ENCODE data around the gene TMEM54.

TMEM54 gene

DNA sequence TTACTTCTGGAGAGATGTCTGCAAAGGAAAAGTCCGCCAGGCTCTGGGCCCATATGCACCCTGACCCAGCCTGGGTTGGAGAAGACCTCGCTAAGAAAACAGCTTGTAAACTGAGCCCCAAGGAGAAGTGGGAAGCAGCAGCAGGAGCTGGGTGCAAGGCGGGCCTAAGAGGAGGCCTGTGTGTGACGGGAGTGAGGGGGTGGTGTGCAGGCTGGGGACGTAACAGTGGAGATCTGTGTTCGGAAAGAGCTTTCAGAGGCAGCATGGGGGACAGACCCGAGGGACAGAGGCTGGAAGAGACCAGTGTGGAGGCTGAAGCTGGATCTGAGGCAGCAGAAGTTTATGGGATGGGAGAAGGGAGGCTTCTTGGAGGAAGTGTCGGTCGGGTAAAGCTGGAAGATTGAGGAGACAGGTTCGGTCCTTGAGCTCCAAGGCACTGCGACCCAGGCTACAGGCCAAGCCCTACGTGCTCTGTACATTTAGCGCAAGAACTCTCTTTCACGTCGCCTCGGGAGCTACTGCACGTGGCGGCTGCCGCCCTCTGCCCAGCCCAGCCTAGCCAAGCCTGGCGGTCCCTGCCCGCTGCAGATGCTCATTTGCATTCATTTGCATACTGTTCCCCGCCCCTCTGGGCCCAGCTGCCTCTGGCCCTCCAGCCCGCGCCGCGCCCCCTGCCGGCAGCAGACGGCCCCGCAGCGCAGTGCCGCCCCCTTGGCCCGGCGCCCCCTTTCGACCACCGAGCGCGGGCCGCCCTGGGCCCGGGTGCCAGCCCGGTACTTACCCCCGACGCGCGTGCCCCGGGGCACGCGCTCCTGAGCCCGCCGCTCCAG lies 8.6 kb downstream of the TMEM54 start:
- Histone ChIP-seq H3K14ac (ENCODE audit: low read length) (no peak overlapping the region), H4K91ac (ENCODE audit: low read depth, low read length, poor library complexity) (no peak overlapping the region), H3K4ac (ENCODE audit: low read length) (no peak overlapping the region), H4K8ac (ENCODE audit: low read depth, low read length) (no peak overlapping the region), H3K27me3 (ENCODE audit: control insufficient read depth in 3 of 3, insufficient read depth in 3 of 3, low read depth in 1 of 3, low read length in 3 of 3) (peaks cover 0 to 59% (median 7%) of the 10 kb centered on the region in 3 experiments), H3K9me3 (replicated peaks in 1 of 2; ENCODE audit: control insufficient read depth in 2 of 2, insufficient read depth in 1 of 2, low read depth in 1 of 2, low read length in 2 of 2) (peaks cover 0 to 3% of the 10 kb centered on the region in 2 donors), H3K18ac (ENCODE audit: low read length) (peak overlapping the region; percentile 97), H3K36me3 (replicated peaks in 1 of 2; ENCODE audit: control insufficient read depth in 2 of 2, insufficient read depth in 2 of 2, low read length in 2 of 2) (no peaks in the 10 kb centered on the region), H2AFZ (ENCODE audit: low read length) (peak overlapping the region; percentile 96), H3K4me1 (ENCODE audit: control insufficient read depth in 2 of 2, insufficient read depth in 1 of 2, low read depth in 1 of 2, low read length in 2 of 2) (peaks cover 11 to 12% of the 10 kb centered on the region in 2 donors), H3K79me1 (ENCODE audit: low read depth, low read length) (peaks cover 8% of the 10 kb centered on the region), H2BK5ac (ENCODE audit: low read length) (peak overlapping the region; percentile 84), H2BK120ac (ENCODE audit: low read depth, low read length) (peak overlapping the region; percentile 87), H2BK12ac (ENCODE audit: low read length) (no peak overlapping the region), H3K9ac (ENCODE audit: low read depth, low read length, poor library complexity) (peak overlapping the region; percentile 81), H3K27ac (replicated peaks; ENCODE audit: low read length) (peak overlapping the region; percentile 82), H2BK15ac (ENCODE audit: low read length) (peak overlapping the region; percentile 88), H2AK5ac (ENCODE audit: low read depth, low read length) (peak overlapping the region; percentile 93), H3K4me2 (ENCODE audit: insufficient read depth, low read length, poor library complexity, severe bottlenecking) (peak overlapping the region; percentile 67), H3K23ac (ENCODE audit: low read depth, low read length, poor library complexity) (peak overlapping the region; percentile 67), H3K4me3 (ENCODE audit: low read length in 2 of 2) (peak overlapping the region; percentile 53 to 81)
- no CpG with 5 or more reads among the region's 49 CpGs for WGBS, 2 donors (ENCODE audit: extremely low coverage in 2 of 2, insufficient read length in 2 of 2, insufficient replicate concordance in 1 of 2)
- DNase-seq (ENCODE audit: low spot score): no peak

DNA sequence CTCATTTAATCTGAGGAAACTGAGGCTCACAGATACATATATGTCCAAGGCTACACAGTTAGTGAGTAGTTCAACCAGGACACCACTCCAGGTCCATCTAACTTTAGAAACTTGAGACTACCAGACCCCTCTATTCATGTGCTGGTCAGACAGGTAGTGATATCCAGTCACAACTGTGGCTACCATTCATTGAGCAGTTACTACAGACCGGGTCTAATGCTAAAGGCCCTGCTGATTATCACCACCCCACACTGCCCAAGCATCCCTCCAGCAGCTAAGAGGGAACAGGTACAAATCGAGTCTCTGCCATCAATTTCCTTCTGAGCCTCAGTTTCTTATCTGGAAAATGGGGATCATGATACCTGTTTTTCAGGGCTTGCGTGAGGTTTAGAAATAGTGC lies 9.6 kb downstream of the TMEM54 start:
- H3K4me1 ChIP-seq (ENCODE audit: control insufficient read depth in 2 of 2, insufficient read depth in 1 of 2, low read depth in 1 of 2, low read length in 2 of 2): peaks cover 11 to 12% of the 10 kb centered on the region in 2 donors
- no peak overlapping the region for H2BK5ac ChIP-seq (ENCODE audit: low read length)
- no peak overlapping the region for H3K23ac ChIP-seq (ENCODE audit: low read depth, low read length, poor library complexity)
- H2BK12ac ChIP-seq (ENCODE audit: low read length): no peak overlapping the region
- no peak for DNase-seq (ENCODE audit: low spot score)
- no CpG with 5 or more reads among the region's 3 CpGs for WGBS, 2 donors (ENCODE audit: extremely low coverage in 2 of 2, insufficient read length in 2 of 2, insufficient replicate concordance in 1 of 2)
- H3K27ac ChIP-seq (replicated peaks; ENCODE audit: low read length): no peak overlapping the region
- H2BK15ac ChIP-seq (ENCODE audit: low read length): no peak overlapping the region
- peaks cover 10% of the 10 kb centered on the region for H3K79me1 ChIP-seq (ENCODE audit: low read depth, low read length)
- H2AFZ ChIP-seq (ENCODE audit: low read length): no peak overlapping the region
- no peaks in the 10 kb centered on the region for H3K36me3 ChIP-seq (replicated peaks in 1 of 2; ENCODE audit: control insufficient read depth in 2 of 2, insufficient read depth in 2 of 2, low read length in 2 of 2)
- no peak overlapping the region for H2AK5ac ChIP-seq (ENCODE audit: low read depth, low read length)
- no peak overlapping the region for H2BK120ac ChIP-seq (ENCODE audit: low read depth, low read length)
- H3K14ac ChIP-seq (ENCODE audit: low read length): no peak overlapping the region
- H3K4me2 ChIP-seq (ENCODE audit: insufficient read depth, low read length, poor library complexity, severe bottlenecking): no peak overlapping the region
- H3K4me3 ChIP-seq (ENCODE audit: low read length in 2 of 2): no peak overlapping the region
- H3K4ac ChIP-seq (ENCODE audit: low read length): no peak overlapping the region
- no peak overlapping the region for H3K9ac ChIP-seq (ENCODE audit: low read depth, low read length, poor library complexity)
- peaks cover 0 to 6% of the 10 kb centered on the region in 2 donors for H3K9me3 ChIP-seq (replicated peaks in 1 of 2; ENCODE audit: control insufficient read depth in 2 of 2, insufficient read depth in 1 of 2, low read depth in 1 of 2, low read length in 2 of 2)
- no peak overlapping the region for H3K18ac ChIP-seq (ENCODE audit: low read length)
- peaks cover 0 to 58% (median 14%) of the 10 kb centered on the region in 3 experiments for H3K27me3 ChIP-seq (ENCODE audit: control insufficient read depth in 3 of 3, insufficient read depth in 3 of 3, low read depth in 1 of 3, low read length in 3 of 3)
- no peak overlapping the region for H4K8ac ChIP-seq (ENCODE audit: low read depth, low read length)
- no peak overlapping the region for H4K91ac ChIP-seq (ENCODE audit: low read depth, low read length, poor library complexity)

DNA sequence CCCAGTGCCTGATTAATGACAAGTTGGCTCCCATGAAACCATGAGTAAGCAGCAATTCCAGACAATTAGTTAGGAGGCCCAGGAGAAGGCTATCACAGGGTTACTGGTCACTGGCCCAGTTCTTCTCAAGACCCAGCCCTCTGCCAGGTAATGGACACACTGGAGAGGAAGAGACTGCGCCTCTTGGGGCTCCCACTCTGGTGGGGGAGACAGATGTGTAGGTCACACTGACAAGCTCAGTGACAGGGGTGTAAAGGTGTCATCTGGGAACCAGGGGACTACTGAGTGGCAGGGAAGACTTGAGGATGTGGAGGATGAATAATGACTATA lies 10.0 kb downstream of the TMEM54 start:
- Histone ChIP-seq H3K23ac (ENCODE audit: low read depth, low read length, poor library complexity) (no peak overlapping the region), H3K18ac (ENCODE audit: low read length) (no peak overlapping the region), H3K27me3 (ENCODE audit: control insufficient read depth in 3 of 3, insufficient read depth in 3 of 3, low read depth in 1 of 3, low read length in 3 of 3) (peaks cover 0 to 55% (median 14%) of the 10 kb centered on the region in 3 experiments), H3K4me3 (ENCODE audit: low read length in 2 of 2) (no peak overlapping the region), H4K91ac (ENCODE audit: low read depth, low read length, poor library complexity) (no peak overlapping the region), H3K27ac (replicated peaks; ENCODE audit: low read length) (no peak overlapping the region), H3K14ac (ENCODE audit: low read length) (no peak overlapping the region), H2AK5ac (ENCODE audit: low read depth, low read length) (no peak overlapping the region), H2BK5ac (ENCODE audit: low read length) (no peak overlapping the region), H3K4me1 (ENCODE audit: control insufficient read depth in 2 of 2, insufficient read depth in 1 of 2, low read depth in 1 of 2, low read length in 2 of 2) (peaks cover 11 to 12% of the 10 kb centered on the region in 2 donors), H3K79me1 (ENCODE audit: low read depth, low read length) (peaks cover 10% of the 10 kb centered on the region), H2BK120ac (ENCODE audit: low read depth, low read length) (no peak overlapping the region), H4K8ac (ENCODE audit: low read depth, low read length) (no peak overlapping the region), H2AFZ (ENCODE audit: low read length) (no peak overlapping the region), H3K9ac (ENCODE audit: low read depth, low read length, poor library complexity) (no peak overlapping the region), H3K36me3 (replicated peaks in 1 of 2; ENCODE audit: control insufficient read depth in 2 of 2, insufficient read depth in 2 of 2, low read length in 2 of 2) (no peaks in the 10 kb centered on the region), H2BK15ac (ENCODE audit: low read length) (no peak overlapping the region), H3K9me3 (replicated peaks in 1 of 2; ENCODE audit: control insufficient read depth in 2 of 2, insufficient read depth in 1 of 2, low read depth in 1 of 2, low read length in 2 of 2) (peaks cover 0 to 6% of the 10 kb centered on the region in 2 donors), H3K4me2 (ENCODE audit: insufficient read depth, low read length, poor library complexity, severe bottlenecking) (no peak overlapping the region), H3K4ac (ENCODE audit: low read length) (no peak overlapping the region), H2BK12ac (ENCODE audit: low read length) (no peak overlapping the region)
- WGBS, 2 donors (ENCODE audit: extremely low coverage in 2 of 2, insufficient read length in 2 of 2, insufficient replicate concordance in 1 of 2): no CpG with 5 or more reads among the region's 1 CpG
- DNase-seq (ENCODE audit: low spot score): no peak

- no peak overlapping the region for H4K8ac ChIP-seq (ENCODE audit: low read depth, low read length)
- H3K4ac ChIP-seq (ENCODE audit: low read length): no peak overlapping the region
- H3K4me1 ChIP-seq (ENCODE audit: control insufficient read depth in 2 of 2, insufficient read depth in 1 of 2, low read depth in 1 of 2, low read length in 2 of 2): peaks cover 11 to 14% of the 10 kb centered on the region in 2 donors
- H3K4me3 ChIP-seq (ENCODE audit: low read length in 2 of 2): no peak overlapping the region
- no peak overlapping the region for H3K9ac ChIP-seq (ENCODE audit: low read depth, low read length, poor library complexity)
- H2BK15ac ChIP-seq (ENCODE audit: low read length): no peak overlapping the region
- no peak overlapping the region for H2AK5ac ChIP-seq (ENCODE audit: low read depth, low read length)
- no peak overlapping the region for H2BK120ac ChIP-seq (ENCODE audit: low read depth, low read length)
- no peak overlapping the region for H3K23ac ChIP-seq (ENCODE audit: low read depth, low read length, poor library complexity)
- H2BK5ac ChIP-seq (ENCODE audit: low read length): no peak overlapping the region
- no peak overlapping the region for H2BK12ac ChIP-seq (ENCODE audit: low read length)
- no peaks in the 10 kb centered on the region for H3K36me3 ChIP-seq (replicated peaks in 1 of 2; ENCODE audit: control insufficient read depth in 2 of 2, insufficient read depth in 2 of 2, low read length in 2 of 2)
- H3K79me1 ChIP-seq (ENCODE audit: low read depth, low read length): peaks cover 10% of the 10 kb centered on the region
- no peak overlapping the region for H3K18ac ChIP-seq (ENCODE audit: low read length)
- H4K91ac ChIP-seq (ENCODE audit: low read depth, low read length, poor library complexity): no peak overlapping the region
- H3K27me3 ChIP-seq (ENCODE audit: control insufficient read depth in 3 of 3, insufficient read depth in 3 of 3, low read depth in 1 of 3, low read length in 3 of 3): peaks cover 0 to 54% (median 19%) of the 10 kb centered on the region in 3 experiments
- no peak overlapping the region for H3K14ac ChIP-seq (ENCODE audit: low read length)
- peaks cover 0 to 6% of the 10 kb centered on the region in 2 donors for H3K9me3 ChIP-seq (replicated peaks in 1 of 2; ENCODE audit: control insufficient read depth in 2 of 2, insufficient read depth in 1 of 2, low read depth in 1 of 2, low read length in 2 of 2)
- H2AFZ ChIP-seq (ENCODE audit: low read length): no peak overlapping the region
- H3K4me2 ChIP-seq (ENCODE audit: insufficient read depth, low read length, poor library complexity, severe bottlenecking): no peak overlapping the region
- DNase-seq (ENCODE audit: low spot score): no peak
- no CpG with 5 or more reads among the region's 7 CpGs for WGBS, 2 donors (ENCODE audit: extremely low coverage in 2 of 2, insufficient read length in 2 of 2, insufficient replicate concordance in 1 of 2)
- H3K27ac ChIP-seq (replicated peaks; ENCODE audit: low read length): no peak overlapping the region
Measured at GRCh38 chr1:32890516-32891240, 10.5 kb downstream of the TMEM54 start.
